Anterior cingulate cortex (tissue), 58 donors: Measurements from ENCODE around the gene PHRF1.
A peak's percentile ranks its signal among the peaks of the same experiment; 100 is the strongest.

Experiments used
- DNase-seq, 58 donors: peaks; one replicate each; lab custom pipeline; 2025; lab: John Stamatoyannopoulos, UW

Gene PHRF1, protein sequence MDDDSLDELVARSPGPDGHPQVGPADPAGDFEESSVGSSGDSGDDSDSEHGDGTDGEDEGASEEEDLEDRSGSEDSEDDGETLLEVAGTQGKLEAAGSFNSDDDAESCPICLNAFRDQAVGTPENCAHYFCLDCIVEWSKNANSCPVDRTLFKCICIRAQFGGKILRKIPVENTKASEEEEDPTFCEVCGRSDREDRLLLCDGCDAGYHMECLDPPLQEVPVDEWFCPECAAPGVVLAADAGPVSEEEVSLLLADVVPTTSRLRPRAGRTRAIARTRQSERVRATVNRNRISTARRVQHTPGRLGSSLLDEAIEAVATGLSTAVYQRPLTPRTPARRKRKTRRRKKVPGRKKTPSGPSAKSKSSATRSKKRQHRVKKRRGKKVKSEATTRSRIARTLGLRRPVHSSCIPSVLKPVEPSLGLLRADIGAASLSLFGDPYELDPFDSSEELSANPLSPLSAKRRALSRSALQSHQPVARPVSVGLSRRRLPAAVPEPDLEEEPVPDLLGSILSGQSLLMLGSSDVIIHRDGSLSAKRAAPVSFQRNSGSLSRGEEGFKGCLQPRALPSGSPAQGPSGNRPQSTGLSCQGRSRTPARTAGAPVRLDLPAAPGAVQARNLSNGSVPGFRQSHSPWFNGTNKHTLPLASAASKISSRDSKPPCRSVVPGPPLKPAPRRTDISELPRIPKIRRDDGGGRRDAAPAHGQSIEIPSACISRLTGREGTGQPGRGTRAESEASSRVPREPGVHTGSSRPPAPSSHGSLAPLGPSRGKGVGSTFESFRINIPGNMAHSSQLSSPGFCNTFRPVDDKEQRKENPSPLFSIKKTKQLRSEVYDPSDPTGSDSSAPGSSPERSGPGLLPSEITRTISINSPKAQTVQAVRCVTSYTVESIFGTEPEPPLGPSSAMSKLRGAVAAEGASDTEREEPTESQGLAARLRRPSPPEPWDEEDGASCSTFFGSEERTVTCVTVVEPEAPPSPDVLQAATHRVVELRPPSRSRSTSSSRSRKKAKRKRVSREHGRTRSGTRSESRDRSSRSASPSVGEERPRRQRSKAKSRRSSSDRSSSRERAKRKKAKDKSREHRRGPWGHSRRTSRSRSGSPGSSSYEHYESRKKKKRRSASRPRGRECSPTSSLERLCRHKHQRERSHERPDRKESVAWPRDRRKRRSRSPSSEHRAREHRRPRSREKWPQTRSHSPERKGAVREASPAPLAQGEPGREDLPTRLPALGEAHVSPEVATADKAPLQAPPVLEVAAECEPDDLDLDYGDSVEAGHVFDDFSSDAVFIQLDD (N-terminal part only)

DNA sequence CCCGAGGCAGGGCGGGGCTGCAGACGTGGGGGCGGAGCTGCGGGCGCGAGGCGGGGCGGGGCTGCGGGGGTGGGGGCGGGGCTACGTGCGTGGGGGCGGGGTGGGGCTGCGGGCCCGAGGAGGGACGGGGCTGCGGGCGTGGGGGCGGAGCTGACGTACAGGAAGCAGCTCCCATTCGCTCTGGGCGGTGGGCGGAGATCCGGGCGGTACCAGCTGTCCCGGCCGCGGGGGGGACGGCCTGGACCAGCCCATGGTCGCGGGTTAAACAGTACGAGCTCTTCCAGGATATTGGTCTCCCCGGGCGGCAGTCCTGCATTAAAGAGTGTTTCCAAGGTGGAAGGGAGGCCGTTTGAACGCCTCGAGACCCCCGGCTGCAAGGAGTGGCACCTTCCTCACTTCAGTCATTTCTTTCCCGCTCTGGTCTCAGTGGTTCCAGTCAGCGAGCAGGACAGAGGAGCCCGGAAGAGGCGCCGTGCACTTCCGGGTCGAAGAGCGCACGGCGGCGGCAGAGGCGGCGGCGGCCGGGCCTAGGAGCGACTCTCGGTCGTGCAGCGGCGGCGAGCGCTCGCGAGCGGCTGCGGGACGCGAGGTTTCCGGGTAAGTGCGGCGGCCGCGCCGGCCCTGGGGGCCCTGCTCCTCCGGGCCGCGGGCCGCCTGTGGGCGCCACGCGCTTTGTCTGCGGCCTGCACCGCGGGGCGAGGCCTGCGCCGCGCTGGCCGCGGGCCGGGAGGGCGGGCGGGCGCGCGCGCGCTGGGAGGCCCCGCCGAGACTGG lies at the start of gene PHRF1:
Gene PHRF1 (plus strand): TSS at position 475 of the 773 bp plus-strand sequence. CDS start 5,043 bp downstream, outside the sequence.
- DNase-seq = peak; percentile 62 to 99 (median 94)

DNA sequence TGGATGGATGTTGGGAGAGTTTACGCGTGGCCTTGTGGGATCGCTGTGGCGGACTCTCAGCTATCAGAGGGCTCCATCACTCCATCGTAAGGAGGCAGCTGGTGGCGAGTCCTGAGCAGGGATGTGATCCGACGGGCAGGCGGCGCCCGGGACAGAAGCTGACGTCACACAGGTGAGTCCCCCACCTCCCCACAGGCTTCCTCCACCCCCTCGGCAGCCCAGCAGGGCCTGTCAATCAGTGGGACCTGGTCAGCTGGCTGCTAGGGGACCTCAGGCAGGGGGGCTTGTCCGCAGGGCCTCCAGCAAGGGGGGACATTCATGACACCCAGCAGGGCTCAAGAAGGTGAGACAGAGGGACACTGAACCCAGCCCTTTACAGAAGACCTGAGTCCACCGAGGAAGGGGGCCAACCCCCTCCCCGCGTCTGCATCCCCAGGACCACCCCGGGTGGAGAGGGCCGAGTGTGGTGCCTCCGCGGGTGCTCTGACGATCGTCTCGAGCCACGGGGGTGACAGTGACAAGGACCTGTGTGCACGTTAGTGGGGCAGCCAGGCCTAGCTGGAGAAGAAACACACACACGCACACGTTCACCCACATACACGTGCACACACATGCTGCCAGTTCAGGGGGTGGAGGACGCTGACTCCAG lies 48.0 kb upstream of the PHRF1 start:
- DNase-seq = no peak

DNA sequence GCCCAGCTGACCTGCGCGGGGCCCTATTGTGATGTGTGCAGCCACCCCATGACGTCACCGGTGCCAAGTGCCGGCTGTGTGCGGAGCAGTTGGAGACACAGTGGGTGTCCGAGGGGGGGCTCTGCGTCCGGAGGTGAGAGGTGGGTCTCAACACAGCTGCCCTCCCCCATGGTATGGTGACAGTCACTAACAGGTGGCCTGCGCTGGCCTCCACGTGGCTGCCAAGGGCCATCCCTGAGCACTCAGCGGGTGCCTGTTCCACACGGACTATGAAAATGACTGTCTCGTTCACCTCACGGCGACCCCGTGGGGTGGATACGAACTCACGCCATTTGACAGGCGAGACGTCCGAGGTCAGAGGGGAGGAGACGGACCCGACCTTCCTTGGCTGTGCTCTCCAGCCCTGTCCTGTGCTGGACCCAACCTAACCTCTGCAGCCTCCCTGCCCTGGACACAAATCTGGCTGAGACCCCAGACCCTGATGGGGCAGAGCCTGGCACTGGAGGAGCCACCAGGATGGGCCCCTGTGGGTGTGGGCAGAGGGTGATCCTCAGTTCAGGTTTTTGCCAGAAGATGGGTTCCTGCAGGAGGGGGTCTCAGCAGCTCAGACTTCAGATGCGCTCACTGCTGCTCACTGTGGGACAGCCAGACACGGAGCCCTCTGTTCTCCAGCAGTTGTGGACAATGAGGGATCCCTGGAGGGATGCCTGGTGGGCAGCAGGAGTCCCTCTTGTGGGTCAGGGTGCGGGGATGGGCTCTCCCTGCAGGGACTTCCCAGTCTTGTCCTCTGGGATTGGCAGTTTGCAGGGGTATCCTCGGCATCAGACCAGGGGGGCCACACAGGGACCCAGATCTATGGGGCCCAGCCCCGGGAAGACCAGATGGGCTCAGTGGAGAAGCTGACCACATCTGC lies 47.2 kb upstream of the PHRF1 start:
- DNase-seq = no peak

DNA sequence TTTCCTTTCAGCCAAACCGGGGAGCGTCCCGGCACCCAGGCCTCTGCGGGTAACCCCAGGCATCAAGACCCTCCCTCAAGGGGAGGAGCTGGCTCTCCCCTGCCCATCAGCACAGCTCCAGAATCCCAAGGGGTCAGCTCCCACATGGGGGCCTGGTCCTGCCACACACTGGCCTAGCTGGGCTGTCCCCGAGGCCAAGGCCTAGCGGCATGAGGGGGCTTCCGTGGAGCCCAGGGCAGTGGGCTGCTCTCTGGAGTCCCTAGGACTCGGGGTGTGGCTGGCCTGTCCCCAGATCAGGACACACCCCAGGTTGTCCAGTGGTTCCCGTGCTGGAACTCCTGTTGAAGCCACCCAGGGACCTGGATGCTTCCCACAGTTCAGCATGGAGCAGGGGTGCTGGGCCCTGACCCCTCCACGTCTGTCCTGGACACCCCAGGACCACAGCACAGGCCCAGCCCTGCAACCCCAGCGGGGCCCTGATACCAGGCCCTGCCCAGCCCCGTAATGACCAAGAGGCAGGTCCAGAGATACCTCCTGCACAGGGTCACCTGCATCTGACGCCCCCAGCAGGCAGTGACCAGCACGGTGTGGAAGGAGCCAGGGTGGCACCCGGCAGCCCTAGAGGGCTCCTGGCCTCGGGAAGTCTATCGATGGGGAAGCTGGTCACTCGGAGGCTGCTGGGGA lies 46.4 kb upstream of the PHRF1 start:
- no peak for DNase-seq

DNA sequence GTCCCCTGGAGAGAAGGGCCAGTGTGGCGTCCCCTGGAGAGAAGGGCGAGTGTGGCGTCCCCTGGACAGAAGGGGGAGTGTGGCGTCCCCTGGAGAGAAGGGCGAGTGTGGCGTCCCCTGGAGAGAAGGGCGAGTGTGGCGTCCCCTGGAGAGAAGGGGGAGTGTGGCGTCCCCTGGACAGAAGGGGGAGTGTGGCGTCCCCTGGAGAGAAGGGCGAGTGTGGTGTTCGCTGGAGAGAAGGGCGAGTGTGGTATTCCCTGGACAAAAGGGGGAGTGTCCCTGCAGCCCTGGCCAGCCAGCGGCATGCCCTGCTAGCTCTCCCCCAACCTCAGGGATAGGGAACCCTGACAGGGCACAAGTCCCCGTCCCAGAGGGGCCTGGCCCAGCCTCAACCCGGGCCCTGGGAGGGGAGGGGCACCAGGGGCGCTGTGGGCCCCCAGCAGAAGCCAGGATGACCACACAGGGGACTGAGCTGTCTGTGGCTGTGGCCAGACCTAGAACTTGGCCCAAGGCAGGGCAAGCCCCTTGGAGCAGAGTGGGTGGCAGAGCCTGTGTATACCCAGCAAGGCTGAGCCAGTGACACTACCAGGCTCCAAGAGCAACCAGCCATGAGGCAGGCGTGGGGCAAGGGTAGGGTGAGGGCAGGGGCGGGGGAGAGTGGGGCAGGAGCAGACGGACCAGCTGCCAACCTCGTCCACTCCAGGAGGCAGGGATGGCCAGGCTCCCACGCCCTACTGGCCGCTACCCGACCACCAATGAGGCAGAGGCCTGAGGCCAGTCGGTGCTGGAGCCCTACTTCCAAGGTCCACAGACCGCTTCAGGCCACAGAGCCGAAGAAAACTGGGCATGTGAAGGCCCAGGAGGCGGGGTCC lies 45.1 kb upstream of the PHRF1 start:
- no peak for DNase-seq

DNA sequence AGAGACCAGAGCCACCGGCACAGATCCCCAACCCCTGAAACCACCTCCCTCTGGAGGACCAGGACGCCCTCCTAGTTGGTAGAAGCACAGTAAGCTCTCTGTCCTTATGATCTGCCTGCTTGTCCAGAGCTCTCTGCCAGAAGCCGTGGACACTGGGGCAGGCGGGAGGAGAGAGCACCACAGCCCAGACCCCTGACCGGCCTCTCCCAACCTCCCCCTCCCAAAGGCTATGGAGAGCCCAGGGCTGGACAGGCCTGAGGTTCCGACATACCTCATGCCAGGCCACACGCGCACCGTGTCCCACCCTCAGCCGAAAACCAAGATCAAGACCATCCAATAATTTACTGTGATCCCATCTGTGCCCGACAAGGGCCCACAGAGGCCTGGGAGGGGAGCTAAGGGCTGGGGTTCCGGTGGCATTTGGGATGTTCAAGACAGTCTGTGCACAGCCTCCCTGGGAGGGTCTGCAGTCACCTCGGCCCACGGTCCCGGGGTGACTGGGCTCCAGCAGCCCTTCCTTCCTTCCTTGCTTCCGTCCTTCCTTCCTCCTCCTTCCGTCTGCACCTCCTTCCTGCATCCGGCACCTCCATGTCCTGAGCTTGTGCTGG lies 44.2 kb upstream of the PHRF1 start:
- DNase-seq = no peak

DNA sequence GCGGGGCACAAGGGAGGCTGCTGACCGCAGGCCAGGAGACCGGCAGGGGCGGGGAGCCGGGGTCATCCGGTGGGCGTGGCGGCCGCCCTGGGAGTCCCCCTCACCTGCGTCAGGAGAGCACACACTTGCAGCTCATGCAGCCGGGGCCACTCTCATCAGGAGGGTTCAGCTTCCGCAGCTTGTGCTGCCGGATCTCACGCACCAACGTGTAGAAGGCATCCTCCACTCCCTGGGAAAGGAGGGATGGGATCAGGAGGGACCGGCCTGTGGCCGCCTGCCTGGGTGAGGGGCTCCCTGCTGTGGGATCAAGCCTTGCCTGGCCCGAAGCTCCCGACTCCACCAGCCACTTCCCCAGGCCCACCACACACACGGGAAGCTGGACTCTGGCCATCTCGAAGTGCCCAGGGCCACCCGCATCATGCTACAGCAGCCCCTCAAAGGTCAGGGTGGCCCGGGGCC lies 43.7 kb upstream of the PHRF1 start:
- DNase-seq = no peak

DNA sequence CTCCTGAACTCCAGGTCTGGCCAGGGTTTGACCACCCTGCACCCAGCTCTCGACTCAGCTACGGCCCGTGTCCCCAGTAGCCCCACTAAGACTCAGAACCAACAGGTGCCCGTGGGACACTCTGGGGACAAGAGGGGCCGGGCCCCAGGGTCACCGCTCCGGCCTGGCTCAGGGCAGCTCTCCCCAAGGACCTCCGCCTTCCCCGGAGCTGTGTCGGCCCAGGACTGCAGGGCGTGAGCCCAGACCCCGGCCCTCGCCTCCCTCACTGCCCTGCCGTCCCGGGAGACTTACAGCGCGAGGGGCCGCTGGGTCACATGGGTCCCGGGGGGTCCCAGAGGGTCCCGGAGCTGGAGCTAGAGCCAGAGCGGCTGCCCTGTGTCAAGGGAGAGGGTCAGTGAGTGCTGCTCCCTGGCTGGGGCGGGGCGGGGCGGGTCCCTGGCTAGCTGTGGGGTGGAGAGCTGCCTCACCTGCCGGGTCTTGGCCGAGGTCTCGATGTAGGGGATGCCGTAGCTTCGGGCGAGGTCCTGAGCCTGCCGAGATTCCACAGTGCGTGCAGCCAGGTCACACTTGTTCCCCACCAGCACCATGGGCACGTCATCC lies 43.2 kb upstream of the PHRF1 start:
- no peak for DNase-seq

DNA sequence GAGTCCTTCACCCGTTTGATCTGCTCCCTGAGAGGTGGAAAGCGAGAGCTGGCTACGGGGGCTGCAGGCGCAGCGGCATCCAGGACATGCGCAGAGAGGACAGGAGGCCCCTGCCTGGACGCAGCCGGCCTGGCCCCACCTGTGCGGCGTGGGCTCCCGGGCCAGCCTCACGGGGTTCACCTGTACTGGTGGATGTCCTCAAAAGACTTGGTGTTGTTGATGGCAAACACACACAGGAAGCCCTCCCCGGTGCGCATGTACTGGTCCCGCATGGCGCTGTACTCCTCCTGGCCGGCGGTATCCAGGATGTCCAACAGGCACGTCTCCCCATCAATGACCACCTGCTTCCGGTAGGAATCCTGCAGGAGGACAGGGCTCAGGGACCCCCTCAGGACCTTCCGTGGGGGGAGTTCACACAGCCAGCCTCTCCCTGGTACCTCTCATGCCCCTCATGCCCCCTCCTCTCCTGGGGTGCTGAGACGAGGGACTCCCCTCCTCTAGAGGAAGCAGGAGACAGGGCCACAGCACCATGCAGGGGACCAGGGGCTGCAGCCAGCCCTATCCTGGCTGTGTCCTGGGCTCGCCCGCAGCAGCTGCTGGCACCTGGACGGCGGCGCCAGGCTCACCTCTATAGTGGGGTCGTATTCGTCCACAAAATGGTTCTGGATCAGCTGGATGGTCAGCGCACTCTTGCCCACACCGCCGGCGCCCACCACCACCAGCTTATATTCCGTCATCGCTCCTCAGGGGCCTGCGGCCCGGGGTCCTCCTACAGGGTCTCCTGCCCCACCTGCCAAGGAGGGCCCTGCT lies 42.5 kb upstream of the PHRF1 start:
- DNase-seq = no peak

DNA sequence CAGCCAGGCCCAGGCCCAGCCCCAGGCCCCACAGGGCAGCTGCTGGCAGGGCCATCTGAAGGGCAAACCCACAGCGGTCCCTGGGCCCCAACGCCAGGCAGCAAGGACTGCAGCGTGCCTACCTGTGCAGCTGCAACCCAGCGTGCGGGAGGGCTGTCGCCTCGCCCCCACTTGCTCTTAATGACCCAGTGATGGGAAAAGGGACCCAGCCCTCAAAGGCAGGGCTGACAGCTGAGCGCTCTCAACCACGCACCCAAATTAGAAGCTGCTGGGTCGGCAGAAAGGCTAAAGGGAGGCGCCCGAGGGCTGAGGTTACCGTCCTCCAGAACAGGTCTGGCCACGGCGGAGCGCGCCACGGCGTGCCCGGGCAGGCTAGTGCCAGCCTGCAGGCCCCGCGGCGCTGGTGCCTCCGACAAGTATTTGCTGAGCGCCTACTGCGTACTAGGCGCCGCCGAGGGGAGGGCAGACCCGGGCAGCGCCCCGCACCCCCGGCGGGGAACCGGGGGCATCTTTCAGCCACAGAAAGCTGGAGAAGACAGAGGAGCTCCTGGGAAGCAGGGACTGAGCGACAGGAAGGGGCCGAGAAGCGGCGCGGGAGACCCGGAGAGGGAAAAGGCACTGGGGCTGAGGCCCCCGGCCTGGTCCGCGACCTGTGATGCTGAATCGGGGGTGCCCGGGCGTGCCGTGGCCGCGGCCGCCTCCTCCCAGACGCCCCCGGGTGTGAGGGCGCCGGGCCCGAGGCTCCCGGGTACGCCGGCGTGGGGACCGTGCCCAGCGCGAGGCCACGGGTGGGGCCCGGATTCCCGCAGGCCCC lies 41.7 kb upstream of the PHRF1 start:
- DNase-seq = peak in 4 of 58 donors; percentile 15 to 54 (median 34)

DNA sequence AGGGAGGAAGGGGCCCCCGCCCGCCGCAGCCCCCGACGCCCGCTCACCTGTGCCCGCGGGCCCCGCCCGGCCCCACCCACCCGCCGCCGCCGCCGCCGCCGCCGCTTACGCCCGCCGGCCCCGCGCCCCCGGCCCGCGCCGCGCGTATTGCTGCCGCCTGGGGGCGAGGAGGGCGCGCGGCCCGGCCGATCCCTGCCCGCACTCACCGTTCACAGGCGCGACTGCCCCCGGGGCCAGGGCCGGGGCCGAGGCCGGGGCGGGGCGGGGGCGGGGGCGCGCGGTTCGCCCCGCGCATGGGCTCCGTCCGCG lies 41.1 kb upstream of the PHRF1 start:
- DNase-seq = no peak

DNA sequence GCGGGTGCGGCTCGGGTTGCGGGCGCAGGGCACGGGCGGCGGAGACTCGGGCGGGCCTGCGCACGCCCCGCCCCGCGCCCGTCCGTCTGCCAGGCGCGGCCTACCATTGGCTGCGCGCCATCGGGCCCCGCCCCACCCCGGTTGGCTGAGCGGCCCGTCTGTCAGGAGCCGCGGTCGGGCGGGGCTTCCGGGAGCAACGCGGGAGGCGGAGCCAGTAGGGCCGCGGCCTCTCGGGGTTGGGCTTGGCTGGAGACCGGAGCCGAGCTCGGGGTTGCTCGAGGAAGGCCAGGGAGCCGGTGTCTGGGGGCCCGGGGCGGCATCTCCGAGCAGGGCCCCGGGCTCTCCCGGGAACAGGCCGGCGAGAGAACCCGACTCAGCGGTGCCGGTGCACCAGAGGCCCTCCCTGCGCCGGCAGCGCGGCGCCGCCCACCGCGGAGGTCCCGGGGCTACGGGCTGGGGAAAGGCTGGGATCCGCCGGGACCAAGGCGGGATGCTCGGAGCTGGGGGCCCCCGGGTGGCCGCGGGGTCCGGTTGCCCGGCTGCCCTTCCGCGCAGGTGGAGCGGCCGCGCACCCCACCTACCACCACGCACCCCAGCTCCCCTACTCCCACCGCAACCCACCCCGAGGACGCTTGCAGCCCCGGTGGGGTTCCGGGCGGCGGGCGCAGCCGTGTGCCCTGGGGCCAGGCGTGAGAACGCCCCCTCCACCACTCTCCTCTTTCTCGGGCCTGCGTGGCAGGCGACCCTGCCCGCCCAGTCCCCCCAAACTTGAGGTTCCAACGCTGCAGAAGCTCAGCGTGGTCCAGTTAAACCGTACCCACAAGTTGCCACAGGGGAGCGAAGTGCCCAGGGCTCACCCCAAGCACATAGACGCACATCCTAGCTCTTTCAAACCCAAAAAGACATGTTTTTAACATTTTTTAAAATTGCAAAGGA lies 40.5 kb upstream of the PHRF1 start, which contains the start of gene HRAS:
Gene HRAS (minus strand): TSS at position 58 of the 936 bp plus-strand sequence.
- DNase-seq = peak; percentile 44 to 97 (median 92)
